GM18858 (cell line): Measurements from ENCODE around the gene MXRA5.
"Not testable (repeated sequence)": the region's sequence is repeated elsewhere in the genome, so short reads cannot be mapped to it uniquely, and the experiment has no call there.

Experiments used
- ATAC-seq: cut with Tn5 transposase; IDR thresholded peaks from one replicate; pipeline ENCODE4 v1.9.1; 2021; ENCODE audit not compliant: unreplicated experiment

Gene MXRA5

GRCh38 chrX:3345281-3346191, 916 bp downstream of the MXRA5 start:
- no peak for ATAC-seq

GRCh38 chrX:3343569-3343968, 2.9 kb downstream of the MXRA5 start:
- ATAC-seq = not testable (repeated sequence)

GRCh38 chrX:3340016-3340415, 6.4 kb downstream of the MXRA5 start:
- no peak for ATAC-seq

- no peak for ATAC-seq
Measured at GRCh38 chrX:3326681-3327080, 19.8 kb downstream of the MXRA5 start.

GRCh38 chrX:3320471-3321046, 25.9 kb downstream of the MXRA5 start:
- no peak for ATAC-seq

- no peak for ATAC-seq
Measured at GRCh38 chrX:3317191-3317718, 29.2 kb downstream of the MXRA5 start.

GRCh38 chrX:3312109-3312508, 34.3 kb downstream of the MXRA5 start:
- no peak for ATAC-seq

GRCh38 chrX:3307881-3308280, 38.6 kb downstream of the MXRA5 start:
- no peak for ATAC-seq

- ATAC-seq = no peak
Measured at GRCh38 chrX:3299636-3300035, 46.8 kb downstream of the MXRA5 start.

GRCh38 chrX:3295731-3296130, 50.7 kb downstream of the MXRA5 start:
- no peak for ATAC-seq

GRCh38 chrX:3293251-3293650, 53.2 kb downstream of the MXRA5 start:
- no peak for ATAC-seq

- ATAC-seq = no peak
Measured at GRCh38 chrX:3290561-3290960, 55.9 kb downstream of the MXRA5 start.

- no peak for ATAC-seq
Measured at GRCh38 chrX:3286196-3286945, 60.1 kb downstream of the MXRA5 start.

- no peak for ATAC-seq
Measured at GRCh38 chrX:3280706-3281105, 65.7 kb downstream of the MXRA5 start.

GRCh38 chrX:3273668-3274067, 72.8 kb downstream of the MXRA5 start:
- ATAC-seq = not testable (repeated sequence)

- ATAC-seq = no peak
Measured at GRCh38 chrX:3271834-3272186, 74.6 kb downstream of the MXRA5 start.

GRCh38 chrX:3271183-3271833, 75.1 kb downstream of the MXRA5 start:
- no peak for ATAC-seq

- no peak for ATAC-seq
Measured at GRCh38 chrX:3268829-3269228, 77.6 kb downstream of the MXRA5 start.

- no peak for ATAC-seq
Measured at GRCh38 chrX:3263681-3264126, 82.7 kb downstream of the MXRA5 start.

GRCh38 chrX:3262901-3263300, 83.6 kb downstream of the MXRA5 start:
- no peak for ATAC-seq
